Measurements from ENCODE around the gene CSH2.

CSH2 gene

GRCh38 chr17:63850401-63850800 lies 23.1 kb downstream of the CSH2 start:
- DNase-seq: no peak

GRCh38 chr17:63848834-63849689 lies 24.4 kb downstream of the CSH2 start:
- peak; percentile 96 for DNase-seq

DNA sequence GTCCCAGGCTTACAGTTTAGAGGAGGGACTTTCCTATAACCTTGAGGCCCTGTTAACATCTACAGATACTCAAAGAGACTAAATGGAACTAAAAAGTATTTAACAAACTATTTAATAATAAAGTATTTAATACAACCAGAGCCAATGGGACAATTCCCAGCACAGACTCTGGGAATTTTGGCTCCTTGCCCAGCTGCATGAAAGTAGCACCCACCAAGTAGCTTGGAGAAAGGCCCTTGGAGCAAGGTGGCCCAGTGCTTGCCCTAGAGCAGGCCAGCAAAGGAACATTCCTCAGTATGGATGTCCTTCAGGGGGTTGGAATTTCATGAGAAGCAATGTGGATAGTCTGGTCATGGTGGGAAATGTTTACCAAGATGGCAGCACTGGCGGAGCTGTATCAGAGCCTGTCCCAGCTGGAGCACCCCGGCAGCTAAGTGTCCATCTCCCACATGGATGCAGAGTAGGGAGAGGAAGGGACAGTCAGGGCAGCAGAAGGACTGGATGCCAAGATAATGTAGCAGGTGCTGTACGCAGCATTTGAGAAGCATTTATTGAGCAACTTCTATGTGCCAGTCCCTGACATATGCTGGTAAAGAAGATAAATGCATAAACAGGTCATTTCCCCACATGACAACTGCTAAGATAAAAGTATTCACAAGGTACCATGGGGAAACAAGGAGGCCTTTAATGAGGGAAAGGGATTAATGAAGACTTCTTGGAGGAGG lies 25.8 kb downstream of the CSH2 start:
- no peak for DNase-seq

GRCh38 chr17:63845509-63845908 lies 28.0 kb downstream of the CSH2 start:
- DNase-seq: no peak

DNA sequence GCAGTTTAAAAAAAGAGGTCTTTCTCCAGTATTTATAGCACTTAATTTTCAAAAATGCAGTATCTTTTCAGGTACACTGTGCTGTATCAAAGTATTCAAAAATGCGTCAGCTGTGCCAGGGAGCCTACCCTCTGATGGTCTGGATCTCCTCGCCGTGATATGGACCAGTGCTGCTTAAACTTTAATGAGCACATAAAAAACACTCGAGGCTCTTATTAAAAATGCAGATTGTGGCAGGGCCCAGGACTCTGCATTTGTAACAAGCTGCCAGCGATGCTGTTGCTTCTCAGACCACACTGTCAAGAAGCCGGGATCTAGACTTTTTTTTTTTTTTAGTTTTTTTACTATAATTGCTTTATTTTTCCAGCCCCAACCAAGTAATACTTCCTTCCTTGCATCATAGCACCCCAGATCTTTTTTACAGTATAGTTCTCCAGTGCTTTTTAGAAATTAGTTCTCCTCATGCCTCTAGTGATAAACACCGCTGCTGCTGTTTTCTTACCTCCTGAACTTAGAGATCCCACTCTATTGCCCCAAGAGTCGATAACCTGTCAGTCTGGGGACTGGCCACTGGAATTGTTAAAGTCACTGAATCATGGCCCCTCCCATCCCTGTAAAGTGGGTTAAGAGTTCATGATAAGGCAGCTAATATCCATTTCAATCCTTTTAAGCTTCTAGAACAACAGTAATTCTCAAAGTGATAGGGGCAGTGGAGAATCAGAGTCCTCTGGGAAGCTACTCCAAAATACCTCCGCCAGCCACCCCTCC lies 29.4 kb downstream of the CSH2 start:
- DNase-seq: no peak

GRCh38 chr17:63843387-63843888 lies 30.0 kb downstream of the CSH2 start:
- DNase-seq: peak; percentile 52

DNA sequence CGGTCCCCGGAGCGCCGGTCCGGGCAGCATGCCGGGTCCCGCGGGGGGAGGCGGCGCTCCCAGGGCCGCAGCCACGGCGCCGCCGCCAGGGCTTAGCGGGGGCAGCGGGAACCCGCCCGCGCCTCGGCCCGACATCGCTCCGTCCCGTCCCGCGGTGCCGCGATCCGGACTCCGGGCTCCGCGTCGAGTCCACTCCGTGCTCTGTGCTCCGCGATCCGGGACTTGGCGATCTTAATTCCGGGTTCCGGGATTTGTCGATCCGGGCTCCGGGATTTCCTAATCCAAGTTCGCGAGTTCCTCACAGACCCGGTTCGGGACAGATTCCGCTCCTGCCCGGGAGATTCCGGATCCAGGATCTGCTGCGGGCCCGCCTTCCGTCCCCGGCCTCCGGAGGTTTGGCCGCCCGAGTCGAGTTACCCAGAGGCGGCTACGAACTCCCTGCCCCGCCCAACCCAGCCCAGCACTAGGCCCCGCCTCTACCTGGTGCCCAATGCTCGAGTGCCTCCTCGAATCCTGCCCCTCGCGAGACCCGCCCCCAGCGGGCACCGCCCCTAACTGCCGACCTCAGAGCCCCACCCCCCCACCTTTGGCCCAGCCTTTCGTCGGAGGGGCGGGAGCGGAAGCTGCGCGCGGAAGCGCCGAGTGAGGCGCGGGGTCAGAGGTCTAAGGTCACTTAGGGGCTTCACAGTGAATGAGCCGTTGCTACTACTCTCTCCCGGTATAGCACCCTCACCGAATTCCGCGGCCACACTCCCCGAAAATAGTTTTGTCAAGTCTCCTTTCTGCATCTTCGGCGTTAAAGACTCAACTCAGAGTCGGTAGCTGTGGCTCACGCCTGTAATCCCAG lies 30.7 kb downstream of the CSH2 start, which contains the start of gene SMARCD2:
TSS of gene SMARCD2 (minus strand) at position 146 of the 847 bp plus-strand sequence. CDS start at position 135, 11 bp downstream.
- DNase-seq: peak; percentile 100

- no peak for DNase-seq
These were observed 31.3 kb downstream of the CSH2 start for GRCh38 chr17:63842173-63842539.

DNA sequence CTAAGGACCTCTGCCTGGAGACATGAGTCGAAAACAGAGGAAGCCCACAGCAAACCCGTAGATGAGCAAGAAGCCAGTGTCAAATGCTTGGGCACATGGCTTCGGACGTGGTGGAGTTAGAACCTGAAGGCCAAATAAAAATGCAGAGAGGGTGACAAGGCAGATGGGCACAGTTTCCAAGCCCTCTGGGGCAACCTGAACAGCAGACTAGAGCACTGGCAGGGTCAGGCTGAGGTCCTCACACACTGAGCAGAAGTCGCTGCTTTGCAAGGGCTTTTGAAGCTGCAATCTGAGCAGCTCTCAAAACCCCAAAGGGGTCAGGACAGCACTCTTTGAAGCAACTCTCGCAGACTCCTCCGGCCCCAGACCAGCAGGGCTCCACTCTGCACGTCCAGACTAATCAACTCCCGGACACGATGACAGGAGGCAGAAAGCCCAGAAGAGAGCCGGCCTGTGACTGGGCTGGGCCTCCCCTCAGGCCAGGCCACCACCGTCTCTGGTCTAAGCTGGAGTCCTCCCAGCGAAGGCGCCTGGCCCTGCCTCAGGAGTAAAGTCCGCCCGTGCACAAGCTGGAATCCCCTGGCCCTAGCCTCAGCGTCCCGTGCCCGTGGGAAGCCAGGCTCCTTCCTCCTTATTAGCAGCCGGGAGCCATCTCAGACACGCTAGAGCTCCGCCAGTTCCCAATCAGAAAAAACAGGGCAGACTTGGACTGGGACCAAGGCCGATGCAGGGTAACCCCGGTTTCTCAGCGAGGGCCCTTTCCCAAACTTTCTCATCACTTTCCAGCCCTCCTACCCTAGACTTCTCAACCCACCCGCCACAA lies 31.9 kb downstream of the CSH2 start:
- DNase-seq: no peak

GRCh38 chr17:63840591-63841349 lies 32.7 kb downstream of the CSH2 start:
- no peak for DNase-seq

DNA sequence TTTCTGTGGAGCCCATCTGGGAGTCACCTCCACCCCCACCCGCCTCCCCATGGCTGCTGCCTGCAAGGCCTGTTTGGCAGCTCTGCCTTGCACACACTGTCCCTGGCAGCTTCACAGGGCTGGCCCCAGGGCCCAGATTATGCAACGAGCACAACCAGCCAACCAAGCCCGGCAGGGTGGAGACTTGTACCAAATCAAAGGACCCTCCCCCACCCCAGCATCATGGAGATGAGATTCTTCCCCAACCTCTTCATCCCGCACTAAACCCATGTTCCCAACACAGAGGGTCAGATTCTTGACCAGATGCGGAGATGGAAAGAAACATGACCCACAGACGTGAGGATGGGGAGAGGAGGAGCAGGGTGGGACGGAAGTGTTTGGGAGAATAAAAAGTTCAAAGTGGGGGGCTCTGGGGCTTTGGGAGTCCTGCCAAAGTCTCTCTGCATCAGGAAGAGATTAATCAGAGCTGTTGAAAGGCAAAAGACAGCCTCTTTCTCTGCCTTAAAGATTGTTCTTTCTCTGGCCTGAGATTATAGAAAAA lies 34.8 kb downstream of the CSH2 start:
- no peak for DNase-seq

GRCh38 chr17:63837962-63838600 lies 35.4 kb downstream of the CSH2 start:
- no peak for DNase-seq

- no peak for DNase-seq
These were observed 36.0 kb downstream of the CSH2 start for GRCh38 chr17:63837480-63837879.

DNA sequence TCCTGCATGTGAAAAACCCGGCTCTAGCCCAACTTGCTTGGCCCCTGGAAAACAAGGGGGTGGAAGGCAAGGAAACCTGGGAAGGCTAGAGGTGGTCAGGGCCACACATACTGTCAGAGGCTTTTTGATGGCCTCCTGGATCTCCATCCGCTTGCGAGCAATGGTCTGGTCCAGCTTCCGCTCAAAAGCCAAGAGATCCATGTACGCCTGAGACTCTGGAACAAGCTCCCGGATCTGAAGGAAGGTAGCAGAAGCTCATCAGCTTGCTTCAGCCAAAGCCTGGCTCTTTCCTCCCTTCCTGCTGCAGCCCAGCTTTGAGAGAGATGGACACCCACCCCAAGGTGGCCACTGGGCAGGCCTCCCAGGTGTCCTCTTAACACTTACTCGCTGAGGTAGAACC lies 36.7 kb downstream of the CSH2 start:
- DNase-seq: no peak

DNA sequence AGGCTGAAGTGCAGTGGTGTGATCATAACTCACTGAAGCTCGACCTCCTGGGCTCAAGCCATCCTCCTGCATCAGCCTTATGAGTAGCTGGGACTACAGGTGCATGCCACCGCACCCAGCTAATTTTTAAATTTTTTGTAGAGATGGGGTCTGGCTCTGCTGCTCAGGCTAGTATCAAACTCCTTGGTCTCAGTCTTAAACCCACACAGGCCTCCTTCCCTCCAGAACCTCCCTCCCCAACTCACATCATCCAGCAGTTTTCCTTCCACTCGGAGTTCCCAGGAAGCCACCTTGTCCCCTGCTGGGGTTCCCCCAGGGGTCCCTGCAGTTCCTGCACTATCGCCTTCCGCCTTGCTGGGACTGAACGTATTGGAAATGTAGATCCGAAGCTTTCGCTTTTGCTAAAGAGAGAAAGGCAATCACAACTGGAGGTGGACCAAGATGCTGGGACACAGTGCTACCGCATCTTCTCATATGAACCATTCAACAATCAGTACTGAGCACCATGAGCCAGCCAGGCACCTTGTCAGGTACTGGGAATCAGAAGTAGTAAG lies 38.2 kb downstream of the CSH2 start:
- DNase-seq: no peak

- peak; percentile 86 for DNase-seq
These were observed 38.9 kb downstream of the CSH2 start for GRCh38 chr17:63834431-63835166.

GRCh38 chr17:63833741-63834373 lies 39.6 kb downstream of the CSH2 start:
- no peak for DNase-seq
